IMR-90 (cell line): Measurements from ENCODE around the gene MAP3K19. TPM values are rescaled to one million over a fixed set of nuclear protein-coding genes. Genes with fewer than 3 reads are reported as not detected.

Source experiments
- ATAC-seq: fragments of 200-7000 bp; cut with Tn5 transposase; 2 replicates; pipeline ENCODE4 v1.9.1; 2020; ENCODE audit warnings: low read depth, mild to moderate bottlenecking, moderate library complexity
- BruUV-seq: library from RNA; stranded (reverse); fragments of 400-500 nt; replicated peaks from 2 replicates; lab custom pipeline; 2021; lab: Mats Ljungman, UMichigan
- CTCF ChIA-PET: fragments of 300-600 bp; formaldehyde crosslinking; extraction: SDS; loops from one replicate; lab custom pipeline; 2021; ENCODE audit warnings: antibody characterized with exemption; lab: Yijun Ruan, JAX
- POLR2A ChIA-PET: fragments of 300-600 bp; sonication (Branson Sonifier 250); formaldehyde crosslinking; loops from one replicate; lab custom pipeline; 2022; ENCODE audit warnings: antibody characterized with exemption; ENCODE audit not compliant: unreplicated experiment; lab: Charles Lee
- DNase-seq: peaks from one replicate; pipeline ENCODE4 v3.0.0; 2013
- H2AFZ ChIP-seq: replicated peaks from 2 replicates; pipeline ENCODE3; 2013; ENCODE audit warnings: low read length, mild to moderate bottlenecking; ENCODE audit not compliant: poor library complexity
- H2AK5ac ChIP-seq: 2 replicates; pipeline ENCODE4 v1.6.1; 2013; ENCODE audit warnings: low read depth, low read length, inconsistent platforms
- H2AK9ac ChIP-seq: replicated peaks from 2 replicates; pipeline ENCODE3; 2013; ENCODE audit warnings: mild to moderate bottlenecking, low read depth, low read length, moderate library complexity; ENCODE audit not compliant: poor library complexity
- H2BK120ac ChIP-seq: 2 replicates; pipeline ENCODE4 v1.6.1; 2013; ENCODE audit warnings: low read depth, low read length, inconsistent platforms
- H2BK15ac ChIP-seq: 3 replicates; pipeline ENCODE4 v1.6.1; 2013; ENCODE audit warnings: low read depth, low read length, inconsistent platforms
- H2BK20ac ChIP-seq: 2 replicates; pipeline ENCODE4 v1.6.1; 2013; ENCODE audit warnings: low read depth, mild to moderate bottlenecking, inconsistent platforms, low read length, moderate library complexity
- H2BK5ac ChIP-seq: 2 replicates; pipeline ENCODE4 v1.6.1; 2013; ENCODE audit warnings: mild to moderate bottlenecking, low read depth, low read length, inconsistent platforms; ENCODE audit not compliant: poor library complexity, severe bottlenecking
- H3K14ac ChIP-seq: replicated peaks from 2 replicates; pipeline ENCODE4 v1.6.1; 2013; ENCODE audit warnings: low read depth, low read length, inconsistent platforms
- H3K18ac ChIP-seq: 2 replicates; pipeline ENCODE4 v1.6.1; 2013; ENCODE audit warnings: low read depth, low read length, control low read depth
- H3K23ac ChIP-seq: 2 replicates; pipeline ENCODE4 v1.6.1; 2013; ENCODE audit warnings: low read depth, low read length, inconsistent platforms
- H3K27ac ChIP-seq: 2 replicates; pipeline ENCODE4 v1.5.1; 2013; ENCODE audit warnings: mild to moderate bottlenecking, control low read depth, low read length; ENCODE audit not compliant: insufficient read depth
- H3K27me3 ChIP-seq: 2 replicates; pipeline ENCODE4 v1.6.1; 2013; ENCODE audit warnings: low read length; ENCODE audit not compliant: control insufficient read depth, insufficient read depth
- H3K36me3 ChIP-seq: 2 replicates; pipeline ENCODE4 v1.6.1; 2013; ENCODE audit warnings: low read length, mixed read lengths; ENCODE audit not compliant: control insufficient read depth, insufficient read depth
- H3K4ac ChIP-seq: 2 replicates; pipeline ENCODE4 v1.6.1; 2013; ENCODE audit warnings: low read depth, low read length, inconsistent platforms
- H3K4me1 ChIP-seq: 2 replicates; pipeline ENCODE4 v1.6.1; 2013; ENCODE audit warnings: low read length, mixed read lengths; ENCODE audit not compliant: control insufficient read depth, insufficient read depth
- H3K4me2 ChIP-seq: 2 replicates; pipeline ENCODE4 v1.6.1; 2013; ENCODE audit warnings: low read depth, mild to moderate bottlenecking, control low read depth, low read length, moderate library complexity
- H3K4me3 ChIP-seq: 2 replicates; pipeline ENCODE4 v1.5.1; 2013; ENCODE audit warnings: low read depth, mild to moderate bottlenecking, control low read depth, low read length, moderate library complexity; ENCODE audit not compliant: insufficient read depth
- H3K56ac ChIP-seq: 2 replicates; pipeline ENCODE4 v1.6.1; 2013; ENCODE audit warnings: low read length, inconsistent platforms; ENCODE audit not compliant: insufficient read depth; ENCODE audit errors: extremely low read depth
- H3K79me1 ChIP-seq, 2 experiments: 2 replicates each; pipeline ENCODE4 v1.6.1; 2013; ENCODE audit warnings: low read length in 2 of 2, inconsistent platforms in 1 of 2, low read depth in 1 of 2
- H3K9ac ChIP-seq: 2 replicates; pipeline ENCODE4 v1.6.1; 2013; ENCODE audit warnings: low read depth, low read length, control low read depth
- H3K9me1 ChIP-seq: 2 replicates; pipeline ENCODE4 v1.6.1; 2013; ENCODE audit warnings: low read length, inconsistent platforms; ENCODE audit not compliant: insufficient read depth
- H3K9me3 ChIP-seq: 2 replicates; pipeline ENCODE4 v1.6.1; 2013; ENCODE audit warnings: low read length; ENCODE audit not compliant: control insufficient read depth, insufficient read depth
- H4K20me1 ChIP-seq: 2 replicates; pipeline ENCODE4 v1.6.1; 2013; ENCODE audit warnings: low read length, inconsistent platforms; ENCODE audit not compliant: insufficient read depth
- H4K5ac ChIP-seq: 2 replicates; pipeline ENCODE4 v1.6.1; 2013; ENCODE audit warnings: mild to moderate bottlenecking, low read depth, low read length, control low read depth
- H4K8ac ChIP-seq, 2 experiments: 2 replicates each; pipeline ENCODE4 v1.6.1; 2013; ENCODE audit warnings: low read depth in 2 of 2, low read length in 2 of 2, control low read depth in 1 of 2, inconsistent platforms in 1 of 2
- H4K91ac ChIP-seq: 2 replicates; pipeline ENCODE4 v1.6.1; 2013; ENCODE audit warnings: low read depth, low read length, inconsistent platforms; ENCODE audit not compliant: insufficient read depth
- CEBPB ChIP-seq: IDR thresholded peaks from 2 replicates; pipeline ENCODE4 v1.6.1; 2012; ENCODE audit warnings: low read depth, low read length, improper control_type of control experiment
- CTCF ChIP-seq: conservative IDR thresholded peaks from 2 replicates; pipeline ENCODE4 v1.5.1; 2012; ENCODE audit warnings: mild to moderate bottlenecking, low read depth, low read length, improper control_type of control experiment
- ELK1 ChIP-seq: fragments of 150-350 bp; IDR thresholded peaks from 2 replicates; pipeline ENCODE4 v1.6.1; 2016; ENCODE audit warnings: low read depth, mild to moderate bottlenecking, low read length, moderate library complexity, borderline replicate concordance
- FOS ChIP-seq: fragments of 150-350 bp; IDR thresholded peaks from 2 replicates; pipeline ENCODE4 v1.6.1; 2016; ENCODE audit warnings: low read depth, low read length
- MAFK ChIP-seq: IDR thresholded peaks from 2 replicates; pipeline ENCODE4 v1.6.1; 2012; ENCODE audit warnings: low read depth, low read length, improper control_type of control experiment
- MAZ ChIP-seq: IDR thresholded peaks from 2 replicates; pipeline ENCODE4 v1.6.1; 2012; ENCODE audit warnings: low read depth, mild to moderate bottlenecking, low read length, improper control_type of control experiment, moderate library complexity, borderline replicate concordance
- POLR2A ChIP-seq: IDR thresholded peaks from 2 replicates; pipeline ENCODE4 v1.6.1; 2012; ENCODE audit warnings: mild to moderate bottlenecking, low read depth, low read length
- RAD21 ChIP-seq: IDR thresholded peaks from 2 replicates; pipeline ENCODE4 v1.6.1; 2012; ENCODE audit warnings: low read length, improper control_type of control experiment
- RCOR1 ChIP-seq: IDR thresholded peaks from 2 replicates; pipeline ENCODE4 v1.6.1; 2012; ENCODE audit warnings: mild to moderate bottlenecking, low read length, improper control_type of control experiment; ENCODE audit not compliant: insufficient replicate concordance
- RFX5 ChIP-seq: IDR thresholded peaks from 2 replicates; pipeline ENCODE4 v1.8.0; 2012; ENCODE audit warnings: low read depth, mild to moderate bottlenecking, low read length, moderate library complexity
- WGBS, 2 experiments: methylation state at CpG; one replicate each; pipeline versions ENCODE4 v1.1.5 to v1.1.7; 2013; ENCODE audit warnings: missing lambda C conversion rate in 2 of 2; ENCODE audit not compliant: insufficient read length in 1 of 2; ENCODE audit errors: extremely low coverage in 2 of 2; 5-methylcytosine and 5-hydroxymethylcytosine counted together
- dilution Hi-C: fragments of 300-500 bp; cut with HindIII; formaldehyde crosslinking; loops from one replicate; pipeline ENCODE4 v1.14.3; 2018; ENCODE audit warnings: low sequenced_read_pairs; ENCODE audit not compliant: unreplicated experiment
- in situ Hi-C: fragments of 300-500 bp; cut with MboI; formaldehyde crosslinking; loops from 3 replicates; pipeline ENCODE4 v1.14.3; 2019; ENCODE audit warnings: low sequenced_read_pairs, inconsistent platforms, mixed read lengths
- intact Hi-C: fragments of 100-400 bp; cut with micrococcal nuclease; formaldehyde crosslinking; loops from 2 replicates; pipeline ENCODE4 v1.10.0; 2022
- polyA plus RNA-seq, 3 experiments: library from polyadenylated mRNA; depleted of rRNA; stranded (reverse); fragments of >200 nt; gene quantifications; 2 replicates each; pipeline ENCODE4 v1.2.3, GENCODE V29; 2012; ENCODE audit warnings: low replicate concordance in 1 of 3
- total RNA-seq: library from RNA; depleted of rRNA; stranded (reverse); fragments of >200 nt; gene quantifications from 2 replicates; pipeline ENCODE4 v1.2.3, GENCODE V29; 2012

MAP3K19 gene
- total and polyA plus RNA-seq, 2 of the 4 experiments (the other 2 are of a cell fraction): not detected

GRCh38 chr2:134936691-134937090 is 110.6 kb downstream of the MAP3K19 start:
- H3K4me2 ChIP-seq: no peak overlapping the region
- TF ChIP-seq CEBPB (no peak), POLR2A (no peak), FOS (no peak), MAZ (no peak), CTCF (no peak), MAFK (no peak), ELK1 (no peak), RFX5 (no peak), RAD21 (no peak), RCOR1 (no peak)
- H4K5ac ChIP-seq: no peak overlapping the region
- H3K4me1 ChIP-seq: peaks cover 2% of the 10 kb centered on the region; the same call in 1 of the 2 replicates
- no peak overlapping the region for H3K4me3 ChIP-seq
- no peak overlapping the region for H2BK15ac ChIP-seq
- H2AK5ac ChIP-seq: no peak overlapping the region
- in situ Hi-C loops: no loop called here
- ATAC-seq (no peak), DNase-seq (no peak)
- no peak overlapping the region for H2BK5ac ChIP-seq
- no peak overlapping the region for H2BK120ac ChIP-seq
- H4K20me1 ChIP-seq: peaks cover 48% of the 10 kb centered on the region
- H3K79me1 ChIP-seq: peaks cover 20 to 42% of the 10 kb centered on the region in 2 experiments
- ChIA-PET POLR2A (no interaction called here), CTCF (interaction anchor here (1.5 kb wide), 1 partner anchor 15 kb away, joined by 4 read pairs; no protein-coding TSS in a partner anchor)
- dilution Hi-C loops: no loop called here
- H3K18ac ChIP-seq: no peak overlapping the region
- BruUV-seq: no TSS peak
- no peak overlapping the region for H3K56ac ChIP-seq
- no peak overlapping the region for H3K27ac ChIP-seq
- H4K8ac ChIP-seq: no peak overlapping the region
- H3K9me3 ChIP-seq: no peaks in the 10 kb centered on the region
- no peak overlapping the region for H3K14ac ChIP-seq
- no peak overlapping the region for H4K91ac ChIP-seq
- H3K9ac ChIP-seq: no peak overlapping the region
- no peaks in the 10 kb centered on the region for H3K9me1 ChIP-seq
- no peak overlapping the region for H3K23ac ChIP-seq
- H3K4ac ChIP-seq: no peak overlapping the region
- no peak overlapping the region for H2AK9ac ChIP-seq
- no peaks in the 10 kb centered on the region for H3K27me3 ChIP-seq
- H3K36me3 ChIP-seq: peaks cover 13% of the 10 kb centered on the region
- H2BK20ac ChIP-seq: no peak overlapping the region
- 80% methylated on average over 1 of the region's 4 CpGs; no CpG with 5 or more reads in 1 of the 2 experiments for WGBS, 2 experiments
- intact Hi-C loops: no loop called here
- no peak overlapping the region for H2AFZ ChIP-seq
